Body of pancreas (tissue), 4 donors: ENCODE results near the gene RCN2.

Source experiments
- POLR2A ChIP-seq, 3 donors: fragments of 450-650 bp; IDR thresholded peaks; one replicate each; pipeline ENCODE4 v1.6.1; 2016; ENCODE audit warnings: antibody characterized with exemption in 3 of 3, mild to moderate bottlenecking in 2 of 3
- TF ChIP-seq, protein P1 (sequence below), 7 experiments: fragments of 450-650 bp in 4 of 7; fragments of 200-600 bp in 3 of 7; sonication (generic) in 3 of 7; IDR thresholded peaks; one replicate each; pipeline ENCODE4 v1.5.1; 2016 to 2019; ENCODE audit warnings: antibody characterized with exemption in 7 of 7

DNA sequence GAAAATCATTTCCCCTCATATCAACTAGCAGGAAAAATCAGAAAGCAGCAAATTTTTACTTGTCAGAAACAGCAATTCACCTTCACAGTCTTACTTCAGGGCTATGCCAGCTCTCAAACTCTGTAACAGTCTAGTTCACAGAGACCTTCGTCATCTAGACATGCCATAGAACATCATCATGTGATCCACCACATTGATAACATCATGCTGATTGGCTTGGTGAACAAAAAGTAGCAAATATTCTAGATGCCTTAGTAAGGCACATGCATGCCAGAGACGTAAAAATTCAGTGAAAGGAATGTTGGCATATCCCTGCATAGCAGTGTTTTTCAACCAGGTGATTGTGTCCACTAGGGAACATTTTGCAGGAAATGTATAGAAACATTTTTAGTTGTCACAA is 17.8 kb upstream of the RCN2 start:
- TF ChIP-seq, protein P1, sequence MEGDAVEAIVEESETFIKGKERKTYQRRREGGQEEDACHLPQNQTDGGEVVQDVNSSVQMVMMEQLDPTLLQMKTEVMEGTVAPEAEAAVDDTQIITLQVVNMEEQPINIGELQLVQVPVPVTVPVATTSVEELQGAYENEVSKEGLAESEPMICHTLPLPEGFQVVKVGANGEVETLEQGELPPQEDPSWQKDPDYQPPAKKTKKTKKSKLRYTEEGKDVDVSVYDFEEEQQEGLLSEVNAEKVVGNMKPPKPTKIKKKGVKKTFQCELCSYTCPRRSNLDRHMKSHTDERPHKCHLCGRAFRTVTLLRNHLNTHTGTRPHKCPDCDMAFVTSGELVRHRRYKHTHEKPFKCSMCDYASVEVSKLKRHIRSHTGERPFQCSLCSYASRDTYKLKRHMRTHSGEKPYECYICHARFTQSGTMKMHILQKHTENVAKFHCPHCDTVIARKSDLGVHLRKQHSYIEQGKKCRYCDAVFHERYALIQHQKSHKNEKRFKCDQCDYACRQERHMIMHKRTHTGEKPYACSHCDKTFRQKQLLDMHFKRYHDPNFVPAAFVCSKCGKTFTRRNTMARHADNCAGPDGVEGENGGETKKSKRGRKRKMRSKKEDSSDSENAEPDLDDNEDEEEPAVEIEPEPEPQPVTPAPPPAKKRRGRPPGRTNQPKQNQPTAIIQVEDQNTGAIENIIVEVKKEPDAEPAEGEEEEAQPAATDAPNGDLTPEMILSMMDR (IDR thresholded peaks at IDR 0.05), result no peak
- no peak for TF ChIP-seq POLR2A (IDR thresholded peaks at IDR 0.05)
